Airway epithelial cell (primary cell): ENCODE data around the gene NPY1R. TPM values are rescaled to one million over a fixed set of nuclear protein-coding genes. Genes with fewer than 3 reads are reported as not detected.

Experiments
- total RNA-seq: library from RNA; depleted of rRNA; stranded (reverse); fragments of >200 nt; gene quantifications from 2 replicates; pipeline ENCODE4 v1.2.3, GENCODE V29; 2015

The NPY1R gene
- total RNA-seq = not detected in 2 replicates

GRCh38 chr4:163332526-163333406 is at the start of gene NPY1R:
TSS of gene NPY1R (minus strand) at chr4:163332596. CDS start at chr4:163326554, 6,042 bp downstream.

GRCh38 chr4:163343604-163344146 is 11.3 kb upstream of the NPY1R start, which contains the start of gene NPY5R:
TSS of gene NPY5R (plus strand) at chr4:163343892. CDS start at chr4:163350274, 6,382 bp downstream.

Other genes starting within 250 kb of the NPY1R start
- 12.4 and 19.4 TPM in 2 replicates for gene NAF1, start 165.7 kb downstream of the NPY1R start, total RNA-seq
- gene NPY5R, start 11.3 kb upstream of the NPY1R start, total RNA-seq = not detected in 2 replicates
- gene TKTL2, start 141.2 kb upstream of the NPY1R start, total RNA-seq = not detected in 2 replicates
- 32.3 and 43.1 TPM in 2 replicates for gene TMA16, start 162.1 kb upstream of the NPY1R start, total RNA-seq